DMS53 treated with DMSO at 0.1 percent for 48 hours (cell line): Measurements from ENCODE around the gene RTN3.

Source experiments
- DNase-seq: peaks from one replicate; lab custom pipeline; 2025; ENCODE audit not compliant: unreplicated experiment; lab: John Stamatoyannopoulos, UW

The RTN3 gene

GRCh38 chr11:63736864-63737263 is 55.6 kb downstream of the RTN3 start:
- DNase-seq: no peak

GRCh38 chr11:63737718-63738117 is 56.4 kb downstream of the RTN3 start:
- DNase-seq: no peak

- DNase-seq: peak; percentile 57
These were observed 57.5 kb downstream of the RTN3 start for GRCh38 chr11:63738720-63739360.

GRCh38 chr11:63745304-63746170 is 64.2 kb downstream of the RTN3 start:
- DNase-seq: no peak

GRCh38 chr11:63747011-63747410 is 65.7 kb downstream of the RTN3 start:
- DNase-seq: no peak

- no peak for DNase-seq
These were observed 68.3 kb downstream of the RTN3 start for GRCh38 chr11:63749624-63750023.

GRCh38 chr11:63756919-63757761 is 75.8 kb downstream of the RTN3 start:
- no peak for DNase-seq

GRCh38 chr11:63760487-63761079 is 79.3 kb downstream of the RTN3 start:
- no peak for DNase-seq

GRCh38 chr11:63761188-63761587 is 79.9 kb downstream of the RTN3 start:
- DNase-seq: no peak

GRCh38 chr11:63761931-63762653 is 80.8 kb downstream of the RTN3 start:
- no peak for DNase-seq

GRCh38 chr11:63762654-63763495 is 81.6 kb downstream of the RTN3 start:
- DNase-seq: no peak

GRCh38 chr11:63763496-63764339 is 82.4 kb downstream of the RTN3 start:
- DNase-seq: no peak

- DNase-seq: no peak
These were observed 83.0 kb downstream of the RTN3 start for GRCh38 chr11:63764340-63764678.

- no peak for DNase-seq
These were observed 83.7 kb downstream of the RTN3 start for GRCh38 chr11:63764679-63765647.

- no peak for DNase-seq
These were observed 84.5 kb downstream of the RTN3 start for GRCh38 chr11:63765688-63766241.

GRCh38 chr11:63766531-63767235 is 85.4 kb downstream of the RTN3 start:
- DNase-seq: no peak

GRCh38 chr11:63767267-63767564 is 85.9 kb downstream of the RTN3 start:
- no peak for DNase-seq
